HepG2 (cell line): Measurements from ENCODE around the gene PRICKLE3. TPM values are rescaled to one million over a fixed set of nuclear protein-coding genes. Genes with fewer than 3 reads are reported as not detected.
A peak's percentile ranks its signal among the peaks of the same experiment; 100 is the strongest.

ENCODE experiments used
- ARID5B ChIP-seq: IDR thresholded peaks from 2 replicates; pipeline ENCODE4 v1.4.0; 2020; ENCODE audit warnings: mild to moderate bottlenecking, missing genetic modification reagents
- GTF2F1 ChIP-seq: fragments of 150-350 bp; IDR thresholded peaks from 2 replicates; pipeline ENCODE4 v1.6.1; 2014; ENCODE audit warnings: low read length
- JUND ChIP-seq: sonication (generic); formaldehyde crosslinking; IDR thresholded peaks from 2 replicates; pipeline ENCODE4 v1.8.0; 2022; ENCODE audit warnings: mild to moderate bottlenecking, missing genetic modification reagents
- NR2F2 ChIP-seq: IDR thresholded peaks from 2 replicates; pipeline ENCODE4 v1.6.1; 2012; ENCODE audit warnings: low read depth, inconsistent platforms, borderline replicate concordance
- PCBP1 ChIP-seq: fragments of 200-400 bp; formaldehyde crosslinking; IDR thresholded peaks from 2 replicates; pipeline ENCODE4 v1.6.1; 2017; ENCODE audit warnings: mild to moderate bottlenecking, low read depth, low read length, borderline replicate concordance
- RAD51 ChIP-seq: fragments of 450-650 bp; IDR thresholded peaks from 2 replicates; pipeline ENCODE4 v1.6.1; 2016; ENCODE audit warnings: borderline replicate concordance
- RFX1 ChIP-seq: fragments of 450-650 bp; IDR thresholded peaks from 2 replicates; pipeline ENCODE4 v1.6.1; 2017
- RXRA ChIP-seq: sonication (generic); formaldehyde crosslinking; IDR thresholded peaks from 2 replicates; pipeline ENCODE4 v1.5.1; 2020; ENCODE audit warnings: missing genetic modification reagents
- SP5 ChIP-seq: IDR thresholded peaks from 2 replicates; pipeline ENCODE4 v1.6.1; 2016; ENCODE audit warnings: low read depth, borderline replicate concordance
- TARDBP ChIP-seq: sonication (generic); formaldehyde crosslinking; IDR thresholded peaks from 2 replicates; pipeline ENCODE4 v1.8.0; 2022; ENCODE audit warnings: mild to moderate bottlenecking, missing genetic modification reagents
- TBP ChIP-seq: sonication (generic); formaldehyde crosslinking; IDR thresholded peaks from 2 replicates; pipeline ENCODE4 v1.5.0; 2020; ENCODE audit warnings: missing genetic modification reagents
- THRA ChIP-seq: sonication (generic); formaldehyde crosslinking; IDR thresholded peaks from 2 replicates; pipeline ENCODE4 v1.4.0; 2020; ENCODE audit warnings: missing genetic modification reagents, borderline replicate concordance
- ZC3H4 ChIP-seq: sonication (generic); formaldehyde crosslinking; IDR thresholded peaks from 2 replicates; pipeline ENCODE4 v1.4.0; 2020; ENCODE audit warnings: missing genetic modification reagents, borderline replicate concordance
- ZNF224 ChIP-seq: sonication (generic); formaldehyde crosslinking; IDR thresholded peaks from 2 replicates; pipeline ENCODE4 v1.5.0; 2020; ENCODE audit warnings: mild to moderate bottlenecking, missing genetic modification reagents
- ZNF530 ChIP-seq: sonication (generic); formaldehyde crosslinking; IDR thresholded peaks from 2 replicates; pipeline ENCODE4 v1.5.0; 2020; ENCODE audit warnings: low read depth, mild to moderate bottlenecking, missing genetic modification reagents
- ZNF644 ChIP-seq: IDR thresholded peaks from 2 replicates; pipeline ENCODE4 v1.6.1; 2016; ENCODE audit warnings: low read depth
- ZNF709 ChIP-seq: sonication (generic); formaldehyde crosslinking; IDR thresholded peaks from 2 replicates; pipeline ENCODE4 v1.5.0; 2020; ENCODE audit warnings: mild to moderate bottlenecking, missing genetic modification reagents
- ZNF790 ChIP-seq: sonication (generic); formaldehyde crosslinking; IDR thresholded peaks from 2 replicates; pipeline ENCODE4 v1.8.0; 2022; ENCODE audit warnings: missing genetic modification reagents, mild to moderate bottlenecking, borderline replicate concordance
- ZSCAN30 ChIP-seq: sonication (generic); formaldehyde crosslinking; IDR thresholded peaks from 2 replicates; pipeline ENCODE4 v1.5.0; 2020; ENCODE audit warnings: mild to moderate bottlenecking, missing genetic modification reagents
- polyA plus RNA-seq, 8 experiments: library from polyadenylated mRNA; depleted of rRNA in 3 of 8; stranded (reverse) in 7 of 8; unstranded in 1 of 8; fragments of >200 nt; fragmentation: Illumina TruSeq in 4 of 8; extraction: Trizol in 4 of 8; gene quantifications; 2 replicates each; pipeline versions ENCODE4 v1.2.1 to v1.2.3, GENCODE V29; 2011 to 2016; ENCODE audit warnings: low read depth in 4 of 8, missing spikeins in 1 of 8, mixed read lengths in 1 of 8; ENCODE audit not compliant: insufficient read depth in 1 of 8
- total RNA-seq, 5 experiments: library from RNA; depleted of rRNA; stranded (reverse); fragments of >200 nt; fragmentation: Illumina TruSeq; extraction: Trizol; gene quantifications; 2 replicates each; pipeline ENCODE4 v1.2.3, GENCODE V29; 2016; ENCODE audit warnings: low read depth in 1 of 5
- TF ChIP-seq, protein P1 (sequence below): sonication (generic); formaldehyde crosslinking; IDR thresholded peaks from 2 replicates; pipeline ENCODE4 v1.4.0; 2020; ENCODE audit warnings: missing genetic modification reagents
- TF ChIP-seq, protein P2 (sequence below): sonication (generic); formaldehyde crosslinking; IDR thresholded peaks from 2 replicates; pipeline ENCODE4 v1.4.0; 2020; ENCODE audit warnings: missing genetic modification reagents

Gene PRICKLE3
- total and polyA plus RNA-seq, 2 of the 13 experiments (the other 11 are each of a cell fraction or from before 2014, with no cell fraction given) = 2.6 TPM

- TF ChIP-seq RAD51 = no peak
- no peak for TF ChIP-seq NR2F2
- peak; percentile 65; the same call in 1 of the 2 replicates for TF ChIP-seq TARDBP (CRISPR knock-in tag)
- no peak for TF ChIP-seq RFX1
- TF ChIP-seq THRA (CRISPR knock-in tag) = no peak; the same call in 1 of the 2 replicates
- TF ChIP-seq ZSCAN30 (CRISPR knock-in tag) = no peak
- peak; percentile 66 for TF ChIP-seq SP5 (CRISPR knock-in tag)
- peak; percentile 61 for TF ChIP-seq ARID5B (CRISPR knock-in tag)
- TF ChIP-seq ZNF224 = no peak
- TF ChIP-seq, protein P1, sequence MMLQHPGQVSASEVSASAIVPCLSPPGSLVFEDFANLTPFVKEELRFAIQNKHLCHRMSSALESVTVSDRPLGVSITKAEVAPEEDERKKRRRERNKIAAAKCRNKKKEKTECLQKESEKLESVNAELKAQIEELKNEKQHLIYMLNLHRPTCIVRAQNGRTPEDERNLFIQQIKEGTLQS = 0 out of 2 replicates have a peak, but pooled peaks have one; percentile 36
- TF ChIP-seq TBP = no peak
- TF ChIP-seq RXRA = peak; percentile 37; the same call in 1 of the 2 replicates
- no peak for TF ChIP-seq ZC3H4 (CRISPR knock-in tag)
- no peak for TF ChIP-seq GTF2F1
- no peak for TF ChIP-seq PCBP1
- peak; percentile 88 for TF ChIP-seq ZNF709 (CRISPR knock-in tag)
- no peak for TF ChIP-seq ZNF644 (CRISPR knock-in tag)
- TF ChIP-seq ZNF530 (CRISPR knock-in tag) = no peak
- TF ChIP-seq, protein P2, sequence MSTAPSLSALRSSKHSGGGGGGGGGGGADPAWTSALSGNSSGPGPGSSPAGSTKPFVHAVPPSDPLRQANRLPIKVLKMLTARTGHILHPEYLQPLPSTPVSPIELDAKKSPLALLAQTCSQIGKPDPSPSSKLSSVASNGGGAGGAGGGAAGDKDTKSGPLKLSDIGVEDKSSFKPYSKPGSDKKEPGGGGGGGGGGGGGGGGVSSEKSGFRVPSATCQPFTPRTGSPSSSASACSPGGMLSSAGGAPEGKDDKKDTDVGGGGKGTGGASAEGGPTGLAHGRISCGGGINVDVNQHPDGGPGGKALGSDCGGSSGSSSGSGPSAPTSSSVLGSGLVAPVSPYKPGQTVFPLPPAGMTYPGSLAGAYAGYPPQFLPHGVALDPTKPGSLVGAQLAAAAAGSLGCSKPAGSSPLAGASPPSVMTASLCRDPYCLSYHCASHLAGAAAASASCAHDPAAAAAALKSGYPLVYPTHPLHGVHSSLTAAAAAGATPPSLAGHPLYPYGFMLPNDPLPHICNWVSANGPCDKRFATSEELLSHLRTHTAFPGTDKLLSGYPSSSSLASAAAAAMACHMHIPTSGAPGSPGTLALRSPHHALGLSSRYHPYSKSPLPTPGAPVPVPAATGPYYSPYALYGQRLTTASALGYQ (CRISPR knock-in tag) = peak; percentile 33; the same call in 1 of the 2 replicates
- TF ChIP-seq ZNF790 (CRISPR knock-in tag) = peak; percentile 84; the same call in 1 of the 2 replicates
- peak; percentile 32; the same call in 1 of the 2 replicates for TF ChIP-seq JUND (CRISPR knock-in tag)
These were observed 14.0 kb upstream of the PRICKLE3 start, which contains the start of gene SYP (continued) for GRCh38 chrX:49199906-49200771.
